HepG2 (cell line): Measurements from ENCODE around the gene PHTF1. TPM values are rescaled to one million over a fixed set of nuclear protein-coding genes. Genes with fewer than 3 reads are reported as not detected.

Experiments used
- ATAC-seq: fragments of 200-7000 bp; cut with Tn5 transposase; 3 replicates; pipeline ENCODE4 v1.9.1; 2020; ENCODE audit warnings: mild to moderate bottlenecking, moderate library complexity
- BruUV-seq: library from RNA; stranded (reverse); fragments of 400-500 nt; replicated peaks from 2 replicates; lab custom pipeline; 2021; lab: Mats Ljungman, UMichigan
- CTCF ChIA-PET: fragments of 300-600 bp; formaldehyde crosslinking; extraction: SDS; loops from one replicate; lab custom pipeline; 2021; ENCODE audit warnings: low total read pairs, inconsistent platforms, low intra/inter-chr PET ratio; lab: Yijun Ruan, JAX
- POLR2A ChIA-PET: fragments of 350-600 bp; sonication (Branson Sonifier 250); formaldehyde crosslinking; loops from one replicate; lab custom pipeline; 2020; ENCODE audit warnings: antibody characterized with exemption, inconsistent platforms; lab: Yijun Ruan, JAX
- DNase-seq: peaks from one replicate; pipeline ENCODE4 v3.0.0-alpha.2; 2015; ENCODE audit warnings: low spot score
- FAIRE-seq: peaks from 3 replicates; lab custom pipeline; 2011; peaks lifted over from hg19 to GRCh38; lab: Jason Lieb, UNC
- H2AFZ ChIP-seq: one replicate; pipeline ENCODE4 v1.6.1; 2011; ENCODE audit warnings: low read length, inconsistent platforms
- H3K27ac ChIP-seq: fragments of 300-600 bp; 3 replicates; pipeline ENCODE4 v1.8.0; 2011; ENCODE audit warnings: mixed run types, mild to moderate bottlenecking, mixed read lengths, low read length, inconsistent platforms; ENCODE audit not compliant: insufficient read depth; ENCODE audit errors: extremely low read length
- H3K27me3 ChIP-seq, 2 experiments: fragments of 200-600 bp in 1 of 2; 2 replicates in 1 of 2; 3 replicates in 1 of 2; pipeline versions ENCODE4 v1.6.0 to v1.8.0; 2011; ENCODE audit warnings: low read length in 2 of 2, mild to moderate bottlenecking in 2 of 2, moderate library complexity in 2 of 2, inconsistent platforms in 1 of 2; ENCODE audit not compliant: insufficient read depth in 2 of 2, control insufficient read depth in 1 of 2
- H3K36me3 ChIP-seq, 2 experiments: fragments of 200-600 bp in 1 of 2; replicated peaks in 1 of 2; 2 replicates in 1 of 2; 3 replicates in 1 of 2; pipeline versions ENCODE4 v1.5.1 to v1.8.0; 2011; ENCODE audit warnings: low read length in 2 of 2, inconsistent platforms in 1 of 2; ENCODE audit not compliant: insufficient read depth in 2 of 2, control insufficient read depth in 1 of 2
- H3K4me1 ChIP-seq: 2 replicates; pipeline ENCODE4 v1.5.1; 2012; ENCODE audit warnings: low read length, inconsistent platforms; ENCODE audit not compliant: insufficient read depth
- H3K4me2 ChIP-seq: 2 replicates; pipeline ENCODE4 v1.6.0; 2011; ENCODE audit warnings: low read depth, low read length, inconsistent platforms
- H3K4me3 ChIP-seq, 3 experiments: fragments of 200-600 bp in 1 of 3; sonication (generic), shearing (Covaris generic) in 1 of 3; replicated peaks in 1 of 3; 2 replicates each; pipeline ENCODE4 v1.5.1; 2011 to 2016; ENCODE audit warnings: low read length in 3 of 3, inconsistent platforms in 2 of 3, low read depth in 2 of 3, mild to moderate bottlenecking in 2 of 3, control low read depth in 1 of 3, mixed read lengths in 1 of 3; ENCODE audit not compliant: insufficient read depth in 1 of 3
- H3K79me2 ChIP-seq: one replicate; pipeline ENCODE4 v1.6.1; 2011; ENCODE audit warnings: low read length, inconsistent platforms; ENCODE audit not compliant: insufficient read depth
- H3K9ac ChIP-seq: 2 replicates; pipeline ENCODE4 v1.6.0; 2011; ENCODE audit warnings: mild to moderate bottlenecking, low read depth, low read length, inconsistent platforms; ENCODE audit not compliant: insufficient read depth
- H3K9me3 ChIP-seq: 2 replicates; pipeline ENCODE4 v1.5.1; 2012; ENCODE audit warnings: mild to moderate bottlenecking, low read length
- H4K20me1 ChIP-seq: 2 replicates; pipeline ENCODE4 v1.6.0; 2011; ENCODE audit warnings: inconsistent platforms, mild to moderate bottlenecking, low read length, moderate library complexity; ENCODE audit not compliant: insufficient read depth
- CERS6 ChIP-seq: sonication (generic); formaldehyde crosslinking; IDR thresholded peaks from 2 replicates; pipeline ENCODE4 v1.5.0; 2020; ENCODE audit warnings: missing genetic modification reagents
- ERF ChIP-seq: IDR thresholded peaks from 2 replicates; pipeline ENCODE4 v1.6.1; 2018; ENCODE audit warnings: missing biosample characterization, missing genetic modification reagents
- ETV6 ChIP-seq: sonication (generic); formaldehyde crosslinking; conservative IDR thresholded peaks from 2 replicates; pipeline ENCODE4 v1.4.0; 2020; ENCODE audit warnings: missing genetic modification reagents
- EZH2 ChIP-seq: conservative IDR thresholded peaks from 2 replicates; pipeline ENCODE4 v1.6.1; 2012; ENCODE audit warnings: mild to moderate bottlenecking, low read depth, low read length, moderate library complexity
- FOXO1 ChIP-seq: sonication (generic); formaldehyde crosslinking; IDR thresholded peaks from 2 replicates; pipeline ENCODE4 v1.4.0; 2020; ENCODE audit warnings: missing genetic modification reagents
- GFI1 ChIP-seq: sonication (generic); formaldehyde crosslinking; IDR thresholded peaks from 2 replicates; pipeline ENCODE4 v1.5.0; 2020; ENCODE audit warnings: missing genetic modification reagents, mild to moderate bottlenecking, borderline replicate concordance
- HIC2 ChIP-seq: sonication (generic); formaldehyde crosslinking; IDR thresholded peaks from 2 replicates; pipeline ENCODE4 v1.9.0; 2022; ENCODE audit warnings: low read depth, missing genetic modification reagents
- RARG ChIP-seq: sonication (generic); formaldehyde crosslinking; IDR thresholded peaks from 2 replicates; pipeline ENCODE4 v1.4.0; 2020; ENCODE audit warnings: low read depth, mild to moderate bottlenecking, missing genetic modification reagents
- SAFB2 ChIP-seq: sonication (generic); formaldehyde crosslinking; IDR thresholded peaks from 2 replicates; pipeline ENCODE4 v1.5.1; 2020; ENCODE audit warnings: missing genetic modification reagents, low read depth, mild to moderate bottlenecking, borderline replicate concordance
- SMARCE1 ChIP-seq: fragments of 450-650 bp; IDR thresholded peaks from 2 replicates; pipeline ENCODE4 v1.6.1; 2017; ENCODE audit warnings: borderline replicate concordance
- SNAPC2 ChIP-seq: sonication (generic); formaldehyde crosslinking; IDR thresholded peaks from 2 replicates; pipeline ENCODE4 v1.8.1; 2022; ENCODE audit warnings: mild to moderate bottlenecking, missing genetic modification reagents
- ZBTB1 ChIP-seq: sonication (generic); formaldehyde crosslinking; IDR thresholded peaks from 2 replicates; pipeline ENCODE4 v1.4.0; 2020; ENCODE audit warnings: missing genetic modification reagents, borderline replicate concordance
- ZNF577 ChIP-seq: sonication (generic); formaldehyde crosslinking; IDR thresholded peaks from 2 replicates; pipeline ENCODE4 v1.4.0; 2020; ENCODE audit warnings: mild to moderate bottlenecking, low read depth, missing genetic modification reagents, borderline replicate concordance
- WGBS: methylation state at CpG from one replicate; pipeline ENCODE4 v1.1.6; 2017; ENCODE audit warnings: low lambda C conversion rate; 5-methylcytosine and 5-hydroxymethylcytosine counted together
- in situ Hi-C: cut with HindIII; loops from 2 replicates; pipeline ENCODE4 v1.10.0; 2017; ENCODE audit warnings: low pct_unique_long_range_greater_than_20kb; ENCODE audit not compliant: extremely low pct_ligation_motif_present
- intact Hi-C: fragments of 100-400 bp; cut with micrococcal nuclease; formaldehyde crosslinking; loops from one replicate; pipeline ENCODE4 v1.10.0; 2022; ENCODE audit not compliant: unreplicated experiment
- polyA plus RNA-seq, 8 experiments: library from polyadenylated mRNA; depleted of rRNA in 3 of 8; stranded (reverse) in 7 of 8; unstranded in 1 of 8; fragments of >200 nt; fragmentation: Illumina TruSeq in 4 of 8; extraction: Trizol in 4 of 8; gene quantifications; 2 replicates each; pipeline versions ENCODE4 v1.2.1 to v1.2.3, GENCODE V29; 2011 to 2016; ENCODE audit warnings: low read depth in 4 of 8, missing spikeins in 1 of 8, mixed read lengths in 1 of 8; ENCODE audit not compliant: insufficient read depth in 1 of 8
- total RNA-seq, 5 experiments: library from RNA; depleted of rRNA; stranded (reverse); fragments of >200 nt; fragmentation: Illumina TruSeq; extraction: Trizol; gene quantifications; 2 replicates each; pipeline ENCODE4 v1.2.3, GENCODE V29; 2016; ENCODE audit warnings: low read depth in 1 of 5

The PHTF1 gene
- total and polyA plus RNA-seq, 2 of the 13 experiments (the other 11 are each of a cell fraction or from before 2014, with no cell fraction given) = 5.0 to 19.7 TPM

DNA sequence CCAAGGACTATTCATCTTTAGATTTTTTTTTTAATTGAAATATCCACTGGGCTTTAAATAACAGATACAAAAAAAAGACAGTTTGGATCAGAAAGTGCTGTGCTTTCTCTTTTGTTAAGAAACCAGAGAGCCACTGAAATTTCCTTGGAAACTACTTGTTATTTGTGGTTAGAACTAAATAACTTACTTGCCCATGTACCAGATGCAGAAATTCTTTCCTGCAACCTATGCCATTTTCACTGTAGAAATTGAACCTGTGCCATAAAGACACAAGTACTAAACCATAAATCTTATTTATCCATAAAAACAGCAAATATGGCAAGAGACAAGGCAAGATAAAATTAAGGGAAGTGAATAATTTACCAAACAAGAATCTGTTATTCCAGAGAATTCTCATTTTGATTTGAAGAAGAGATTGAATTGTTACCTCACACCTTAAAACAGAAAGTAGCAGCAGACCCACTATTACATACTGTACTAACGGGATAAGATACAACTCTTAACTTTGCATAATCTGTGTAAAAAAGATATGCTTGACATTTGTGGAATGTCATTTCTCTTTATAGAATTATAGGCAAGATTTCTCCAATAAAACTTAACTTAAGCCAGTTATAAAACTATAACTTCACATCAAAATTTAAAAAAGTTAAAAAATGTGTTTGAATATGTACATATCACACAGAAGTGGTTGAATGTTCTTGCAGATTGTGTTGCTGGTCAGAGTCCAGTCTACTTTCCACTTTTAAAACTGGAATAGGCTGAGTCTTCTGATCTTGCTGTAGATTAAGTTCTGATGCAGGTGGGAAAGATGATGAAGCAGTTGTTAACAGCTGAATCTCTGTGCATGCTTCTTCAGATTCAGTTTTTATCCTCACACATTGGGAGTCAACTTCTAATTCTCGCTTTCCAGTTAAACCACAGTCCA lies 6.3 kb upstream of the PHTF1 start:
- FAIRE-seq (no peak), DNase-seq (no peak), ATAC-seq (no peak)
- H3K27me3 ChIP-seq = no peaks in the 10 kb centered on the region
- peaks cover 2% of the 10 kb centered on the region for H3K79me2 ChIP-seq
- CTCF ChIA-PET = no interaction called here
- intact Hi-C loops (no loop called here), in situ Hi-C loops (no loop called here)
- POLR2A ChIA-PET = no interaction called here
- TF ChIP-seq GFI1 (CRISPR knock-in tag) (no peak), CERS6 (CRISPR knock-in tag) (no peak), ETV6 (CRISPR knock-in tag) (no peak), ZBTB1 (CRISPR knock-in tag) (no peak), ERF (no peak), FOXO1 (CRISPR knock-in tag) (no peak), SAFB2 (CRISPR knock-in tag) (no peak), SMARCE1 (no peak), ZNF577 (CRISPR knock-in tag) (no peak), SNAPC2 (CRISPR knock-in tag) (no peak), EZH2 (no peak), RARG (no peak), HIC2 (no peak)
- no peak overlapping the region for H3K27ac ChIP-seq
- no peaks in the 10 kb centered on the region; the same call in 1 of the 2 replicates for H4K20me1 ChIP-seq
- H3K9me3 ChIP-seq = no peaks in the 10 kb centered on the region
- H3K4me1 ChIP-seq = no peaks in the 10 kb centered on the region; the same call in 1 of the 2 replicates
- 93% methylated on average over 2 of the region's 2 CpGs for WGBS
- no peak overlapping the region for H3K4me3 ChIP-seq
- H3K9ac ChIP-seq = no peak overlapping the region
- H2AFZ ChIP-seq = no peak overlapping the region
- H3K36me3 ChIP-seq = peaks cover 11 to 50% of the 10 kb centered on the region in 2 experiments
- no peak overlapping the region for H3K4me2 ChIP-seq
- BruUV-seq = no TSS peak
